GM18868 (cell line): ENCODE data around the gene CTBP1.

Experiments used
- ATAC-seq: cut with Tn5 transposase; IDR thresholded peaks from one replicate; pipeline ENCODE4 v1.9.1; 2021; ENCODE audit warnings: mild to moderate bottlenecking, moderate library complexity; ENCODE audit not compliant: unreplicated experiment

CTBP1 gene

GRCh38 chr4:1164444-1164843 is 84.5 kb downstream of the CTBP1 start:
- no peak for ATAC-seq

- ATAC-seq = no peak
Observed at GRCh38 chr4:1164040-1164439, 84.9 kb downstream of the CTBP1 start.
